Globus pallidus (tissue), 1 donor: ENCODE results near the gene DMRT1.

ENCODE experiments used
- DNase-seq: peaks from one replicate; pipeline ENCODE4 v3.0.0-alpha.2; 2015; ENCODE audit warnings: low spot score

Gene DMRT1

DNA sequence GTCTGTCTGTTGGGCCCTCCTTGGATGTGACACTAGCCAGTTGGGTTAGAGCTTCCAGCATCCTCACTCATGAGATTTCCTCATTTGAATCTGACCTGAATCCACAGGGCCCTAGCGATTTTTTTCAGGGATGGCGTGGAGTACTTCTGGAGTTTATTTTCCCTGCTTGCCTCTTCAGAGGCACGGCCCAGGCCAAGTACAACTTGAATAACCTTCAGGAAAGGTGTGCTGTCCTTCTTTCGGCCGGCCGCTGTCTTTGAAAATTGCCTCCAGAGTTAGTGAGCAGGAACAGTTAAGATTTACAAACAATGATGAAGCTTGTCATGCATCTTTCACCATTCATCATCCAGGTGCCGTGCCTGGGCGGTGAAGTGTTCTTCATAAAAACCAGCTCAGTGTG lies 85.5 kb downstream of the DMRT1 start:
- DNase-seq: no peak

DNA sequence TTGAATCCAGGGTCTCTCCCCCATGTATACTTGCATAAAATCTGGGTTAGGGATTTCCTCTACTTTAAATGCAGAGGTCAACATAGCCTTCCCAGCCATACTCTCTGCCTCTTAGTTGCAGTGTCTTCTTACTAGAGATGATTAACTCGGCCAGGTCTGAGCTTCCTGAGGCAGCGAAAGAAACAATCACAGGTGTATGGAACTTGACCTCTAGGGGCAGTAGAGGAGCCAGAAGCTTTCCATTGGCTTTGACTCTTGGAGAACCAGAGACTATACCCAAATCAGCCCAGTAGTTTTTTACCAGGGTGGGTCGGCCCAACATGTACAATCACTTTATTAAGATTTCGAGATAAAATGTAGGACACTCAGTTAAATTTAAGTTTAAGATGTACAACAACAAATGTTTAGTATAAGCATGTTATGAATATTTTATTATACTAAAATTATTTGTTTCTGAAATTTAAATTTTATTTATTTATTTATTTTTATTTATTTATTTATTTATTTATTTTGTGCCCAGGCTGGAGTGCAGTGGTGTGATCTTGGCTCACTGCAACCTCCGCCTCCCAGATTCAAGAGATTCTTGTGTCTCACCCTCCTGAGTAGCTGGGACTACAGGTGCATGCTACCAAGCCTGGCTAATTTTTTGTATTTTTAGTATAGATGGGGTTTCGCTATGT lies 87.0 kb downstream of the DMRT1 start:
- DNase-seq: no peak

DNA sequence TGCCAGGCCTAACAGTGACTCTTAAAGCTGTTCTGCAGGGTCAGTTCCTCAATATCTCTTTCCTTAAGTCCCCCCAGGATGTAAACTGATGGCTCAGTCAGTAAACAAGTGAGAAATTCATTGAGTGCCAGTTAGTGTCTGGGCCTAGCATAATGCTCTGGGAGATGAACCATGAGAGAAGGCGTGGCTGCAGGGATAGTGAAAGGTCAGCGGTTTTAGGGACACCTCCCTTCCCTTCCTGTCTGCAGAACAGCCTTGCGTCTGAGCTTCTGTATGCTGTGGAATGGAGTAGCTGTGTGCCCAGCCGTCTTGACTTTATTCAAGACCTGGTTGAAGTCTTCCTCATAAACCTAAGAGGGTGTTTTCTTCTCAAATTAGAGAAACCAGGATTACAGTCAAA lies 88.2 kb downstream of the DMRT1 start:
- DNase-seq: no peak

DNA sequence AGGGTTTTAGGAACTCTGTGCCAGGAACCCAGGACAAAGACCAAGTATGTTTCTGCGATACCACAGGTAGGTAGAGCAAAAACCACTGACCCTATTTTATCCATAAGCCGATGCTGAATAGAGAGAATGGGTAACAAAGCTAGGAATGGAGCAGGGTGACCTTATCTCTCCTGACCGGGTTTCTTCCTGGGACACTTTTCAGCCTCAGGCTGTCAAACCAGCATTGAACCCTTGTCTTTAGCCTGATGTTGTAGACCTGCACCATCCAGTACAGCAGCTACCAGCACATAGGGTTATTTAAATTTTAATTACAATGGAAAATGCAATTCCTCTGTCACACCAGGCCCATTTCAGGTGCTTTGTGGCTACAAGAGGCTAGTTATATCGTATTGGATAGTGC lies 91.9 kb downstream of the DMRT1 start:
- DNase-seq: no peak

DNA sequence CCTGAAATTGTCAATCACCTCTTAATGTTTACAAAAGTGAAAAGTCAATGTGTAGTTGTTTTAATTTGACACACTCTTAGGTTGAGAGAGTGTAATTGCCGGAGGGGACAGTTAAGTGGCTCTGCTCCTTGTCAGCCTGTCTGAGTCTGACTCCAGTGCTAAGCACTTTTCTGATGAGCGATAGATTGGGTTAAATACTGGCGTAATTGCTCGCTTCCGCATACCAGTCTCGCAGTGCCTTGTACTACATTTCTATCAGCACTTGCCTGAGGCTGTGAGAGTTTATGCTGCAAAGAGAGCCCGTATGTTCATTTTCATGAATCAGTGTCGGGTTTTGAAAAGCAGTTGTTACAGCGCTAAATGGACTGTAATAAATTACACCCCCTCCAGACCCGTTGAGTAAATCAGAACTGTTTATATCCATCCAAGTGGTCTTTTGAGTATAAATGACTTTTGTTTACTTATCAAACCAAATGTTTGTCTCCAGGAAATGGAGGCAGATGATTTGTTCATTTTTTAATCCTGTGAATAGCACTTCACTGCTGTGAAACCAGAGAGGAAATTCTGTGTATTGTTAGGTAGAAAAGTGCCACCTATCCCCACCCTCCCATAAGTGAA lies 94.0 kb downstream of the DMRT1 start:
- no peak for DNase-seq

DNA sequence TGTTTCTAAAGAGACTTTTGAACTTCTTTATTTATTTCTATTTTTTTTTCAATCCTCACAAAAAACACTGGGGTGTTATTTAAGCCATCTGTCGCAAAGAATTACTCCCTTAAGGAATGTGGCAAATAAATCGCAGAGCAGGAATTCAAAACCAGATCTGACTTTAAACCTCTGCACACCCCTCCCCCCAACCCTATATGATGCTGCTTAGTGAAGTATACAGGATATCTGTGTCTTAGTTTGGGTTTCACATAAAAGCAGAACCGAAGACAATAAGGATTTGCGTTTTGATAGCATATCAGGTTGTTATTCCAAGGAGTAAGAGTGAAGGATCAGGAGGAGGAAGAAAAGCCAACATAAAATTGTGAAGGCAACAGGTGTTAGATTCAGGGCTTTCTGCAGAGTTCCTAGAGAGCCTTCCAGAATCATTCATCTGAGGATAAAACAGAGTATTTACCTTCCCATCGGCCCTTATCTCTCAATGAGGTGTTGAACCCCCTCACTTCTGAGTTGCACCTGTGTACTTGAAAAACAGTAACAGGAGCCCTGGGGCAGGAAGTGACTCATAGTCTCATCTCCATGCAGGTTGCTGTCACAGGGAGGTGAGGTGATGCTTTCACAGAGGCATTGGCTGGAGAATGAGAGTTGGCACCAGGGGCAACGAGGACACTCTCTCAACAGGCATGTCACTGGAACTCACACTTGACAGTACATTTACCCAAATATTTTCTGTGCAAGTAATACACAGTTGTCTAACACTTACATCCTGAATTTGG lies 101.5 kb downstream of the DMRT1 start:
- no peak for DNase-seq

DNA sequence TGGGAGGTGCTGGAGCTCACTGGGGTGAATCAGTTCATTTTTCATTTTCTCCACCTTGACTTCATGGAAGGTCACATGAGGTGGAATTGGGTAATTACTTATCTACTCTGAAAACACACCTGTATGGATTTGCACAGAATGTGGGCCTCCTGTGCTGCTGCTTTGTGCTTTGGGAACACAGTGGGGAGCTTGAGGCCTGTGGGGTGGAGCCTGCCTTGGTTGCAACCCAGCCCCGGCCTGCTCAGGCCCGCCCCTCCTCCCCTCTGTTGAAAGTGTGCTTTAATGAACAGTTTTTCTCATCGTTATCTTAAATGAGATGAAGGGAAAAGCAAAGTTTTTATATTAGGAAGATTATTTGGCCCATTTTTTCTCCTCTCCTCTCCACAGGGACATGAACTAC lies 106.5 kb downstream of the DMRT1 start:
- no peak for DNase-seq

DNA sequence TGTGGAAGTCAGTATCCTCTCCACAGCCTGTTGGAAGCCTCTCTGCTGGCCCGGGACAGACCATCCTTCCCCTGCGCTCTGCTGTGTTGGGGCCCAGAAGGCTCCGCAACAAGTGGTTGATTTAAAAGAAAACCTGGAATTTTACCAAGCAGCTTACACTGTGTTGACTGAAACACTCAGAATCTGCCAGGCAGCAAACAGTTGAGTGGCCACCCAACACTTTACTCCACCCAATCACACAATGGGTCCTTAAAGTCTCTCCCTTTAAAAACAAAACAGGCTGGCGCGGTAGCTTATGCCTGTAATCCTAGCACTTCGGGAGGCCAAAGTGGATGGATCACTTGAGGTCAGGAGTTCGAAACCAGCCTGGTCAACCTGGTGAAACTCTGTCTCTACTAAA lies 107.0 kb downstream of the DMRT1 start:
- no peak for DNase-seq

DNA sequence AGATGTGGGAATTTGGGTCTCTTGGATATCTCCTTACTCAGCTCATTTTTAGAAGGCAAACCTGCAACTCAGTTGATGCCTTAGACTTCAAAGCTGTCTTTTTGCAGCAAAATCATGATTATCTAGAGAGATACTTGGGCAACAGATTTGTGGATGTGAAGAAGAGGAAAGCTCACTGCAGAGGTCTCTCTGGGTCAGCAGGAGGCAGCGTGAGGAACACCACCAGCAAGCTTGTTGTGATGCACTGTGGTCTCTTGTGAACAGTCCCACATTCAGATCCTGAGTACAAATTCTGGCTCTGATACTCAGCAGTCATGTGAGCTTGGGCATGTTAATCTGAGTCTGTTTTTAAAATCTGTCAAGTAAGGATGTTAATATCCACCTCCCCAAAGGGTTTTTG lies 108.6 kb downstream of the DMRT1 start:
- no peak for DNase-seq

DNA sequence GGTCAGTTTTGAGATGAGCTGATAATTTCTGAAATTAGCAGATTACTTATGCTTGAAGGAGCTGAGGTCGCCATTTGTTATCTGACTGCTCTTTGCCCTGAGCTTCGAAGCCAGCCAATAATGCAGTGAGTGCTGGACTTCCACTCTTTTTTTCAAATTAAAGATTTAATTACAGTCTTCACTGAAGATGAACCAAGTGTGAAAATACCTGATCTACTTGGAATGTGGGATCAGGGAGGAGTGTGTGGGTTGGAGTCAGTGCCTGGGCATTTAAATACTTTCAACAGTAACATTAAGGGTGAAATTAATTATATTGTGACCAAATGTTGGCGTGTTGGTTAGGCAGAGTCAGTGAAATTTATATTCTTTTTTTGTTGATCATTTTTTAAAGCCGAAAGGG lies 111.0 kb downstream of the DMRT1 start:
- no peak for DNase-seq

DNA sequence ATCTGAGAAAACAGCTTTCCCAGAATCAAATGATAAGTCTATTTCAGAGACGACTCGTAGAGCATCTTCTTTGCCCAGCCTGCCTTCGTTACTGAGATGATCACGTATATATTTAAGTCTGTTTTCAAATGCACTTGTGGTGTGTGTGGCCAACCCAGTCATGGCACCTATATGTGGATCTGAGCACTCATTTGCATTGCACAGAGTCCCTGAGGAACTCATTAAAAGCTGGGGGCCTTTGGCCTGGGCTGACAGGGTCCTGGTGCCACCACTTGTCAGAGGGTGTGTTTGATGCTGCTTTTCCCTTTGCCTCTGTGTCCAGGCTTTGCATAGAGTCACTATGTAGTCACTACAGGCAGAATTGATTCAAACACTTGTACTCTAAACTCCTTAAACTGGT lies 117.6 kb downstream of the DMRT1 start:
- DNase-seq: no peak

DNA sequence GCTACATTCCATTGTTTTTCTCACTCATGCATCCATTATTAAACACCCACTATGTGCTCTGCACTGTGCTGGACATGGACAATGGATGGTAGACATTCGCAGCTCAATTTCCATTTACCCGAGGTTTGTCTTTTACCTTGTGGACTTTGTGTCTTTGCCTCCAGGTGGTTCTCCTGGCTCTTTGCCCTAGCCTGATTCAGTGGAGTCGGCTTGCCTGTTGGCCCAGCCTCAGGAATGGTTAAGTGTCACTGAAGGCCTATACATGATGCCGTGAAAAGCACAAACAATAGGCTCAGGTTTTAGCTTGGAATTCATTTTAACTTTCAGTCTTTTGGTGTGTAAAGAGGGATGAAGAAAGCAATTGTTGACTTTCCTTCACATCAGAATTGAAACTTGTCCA lies 118.4 kb downstream of the DMRT1 start:
- DNase-seq: no peak

DNA sequence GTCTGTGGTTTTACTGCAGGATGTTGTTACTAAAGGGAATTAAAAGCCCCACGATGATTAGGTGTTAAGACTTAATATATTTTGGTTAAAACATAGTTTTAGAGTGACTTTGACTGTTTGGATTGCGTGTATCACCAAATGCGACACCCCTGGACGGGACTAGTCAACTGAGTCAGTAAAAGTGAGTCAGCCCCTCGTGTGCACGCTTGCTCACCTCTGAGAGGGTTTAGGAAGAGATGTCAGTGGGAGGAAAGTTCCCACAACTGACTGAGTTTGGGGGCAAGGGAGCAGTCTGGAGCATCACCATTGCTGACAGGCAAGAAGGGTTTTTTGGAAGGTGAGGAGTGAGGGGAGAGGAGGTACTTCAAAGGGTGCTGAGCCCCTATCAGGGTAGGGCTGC lies 120.5 kb downstream of the DMRT1 start:
- no peak for DNase-seq

DNA sequence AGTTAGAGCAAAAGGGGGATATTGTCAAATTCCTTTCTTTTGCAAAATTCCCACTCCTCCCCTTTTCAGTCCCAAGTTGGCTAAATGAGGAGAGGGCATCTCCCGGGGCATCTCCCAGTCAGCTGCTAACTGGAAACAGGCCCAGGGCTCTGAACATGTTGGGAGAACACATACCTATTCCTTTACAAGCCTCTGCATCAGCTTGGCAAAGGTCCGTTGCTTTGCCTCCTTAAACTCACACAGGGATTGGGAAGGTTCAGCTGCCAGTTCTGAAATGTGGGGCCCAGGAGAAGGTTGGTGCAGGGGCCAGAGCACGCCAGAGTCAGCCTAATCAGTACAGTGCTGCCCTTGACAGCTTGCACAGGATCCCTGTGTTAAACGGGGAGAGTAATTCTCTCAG lies 124.0 kb downstream of the DMRT1 start:
- no peak for DNase-seq

DNA sequence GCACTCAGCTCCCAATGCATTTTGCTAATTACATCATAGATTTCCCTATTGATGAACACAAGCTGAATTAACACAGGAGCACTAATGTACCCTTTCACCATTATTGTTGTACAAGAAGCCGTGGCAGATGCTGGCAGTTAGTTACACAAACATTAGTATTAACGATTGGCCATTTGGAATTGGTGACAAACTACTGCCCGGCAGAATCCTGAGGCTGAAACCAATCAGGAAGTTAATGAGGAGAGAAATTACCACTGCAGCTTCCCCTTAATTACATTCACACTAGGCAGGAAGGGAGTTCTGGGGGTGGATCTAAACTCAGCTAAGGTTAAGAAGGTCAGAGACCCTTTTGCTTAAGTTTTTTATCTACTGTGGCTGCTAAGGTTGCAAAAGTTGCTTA lies 125.4 kb downstream of the DMRT1 start:
- DNase-seq: no peak

DNA sequence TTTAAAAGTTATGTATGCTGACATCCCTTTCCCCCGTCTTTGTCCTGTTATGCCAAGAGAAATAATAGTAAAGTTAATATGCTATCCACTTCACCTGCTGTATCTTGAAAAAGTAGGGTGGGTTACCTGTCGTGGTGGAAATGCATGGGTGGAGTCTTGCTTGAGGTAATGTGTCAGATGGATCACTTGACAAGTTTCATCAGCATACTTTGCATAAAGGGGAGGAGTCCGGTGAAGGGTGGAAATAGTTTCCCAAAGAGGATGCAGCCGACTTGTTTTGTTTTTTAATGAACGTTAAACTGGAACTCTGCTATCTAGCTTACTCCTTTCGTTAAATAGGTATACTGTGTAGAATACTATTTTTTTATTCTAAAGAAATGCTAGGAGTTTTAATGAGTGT lies 125.9 kb downstream of the DMRT1 start:
- DNase-seq: no peak

DNA sequence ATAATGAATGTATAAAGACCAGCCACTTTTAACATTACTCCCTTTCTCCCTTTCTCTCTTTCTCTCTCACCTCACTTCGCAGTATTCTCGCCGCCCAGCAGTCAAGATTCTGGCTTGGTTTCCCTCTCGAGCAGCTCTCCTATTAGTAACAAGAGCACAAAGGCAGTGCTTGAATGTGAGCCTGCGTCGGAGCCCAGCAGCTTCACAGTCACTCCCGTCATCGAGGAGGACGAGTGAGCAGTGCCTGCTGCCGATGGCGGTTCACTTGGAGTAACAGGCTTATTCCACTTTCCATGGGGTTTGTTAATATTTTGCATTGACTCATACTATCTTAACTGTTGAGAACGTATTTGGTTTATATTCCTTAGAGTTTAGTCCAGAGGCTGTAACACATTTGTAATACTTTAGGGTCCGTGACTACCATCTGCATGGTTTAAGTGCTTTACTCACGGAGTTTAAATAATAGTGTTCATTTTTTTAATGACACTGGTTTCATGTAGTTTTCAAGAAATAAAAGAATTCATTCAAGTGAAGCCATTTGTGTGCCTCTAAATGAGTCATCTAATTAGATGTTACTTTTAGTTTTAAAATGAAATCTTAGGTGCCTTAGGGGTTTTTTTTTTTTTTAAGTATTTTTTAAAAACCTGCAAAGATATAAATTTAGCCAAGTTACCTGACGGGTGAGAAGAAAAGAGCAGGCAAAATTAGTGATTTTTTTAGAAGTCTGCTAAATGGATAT lies 126.6 kb downstream of the DMRT1 start:
- no peak for DNase-seq

DNA sequence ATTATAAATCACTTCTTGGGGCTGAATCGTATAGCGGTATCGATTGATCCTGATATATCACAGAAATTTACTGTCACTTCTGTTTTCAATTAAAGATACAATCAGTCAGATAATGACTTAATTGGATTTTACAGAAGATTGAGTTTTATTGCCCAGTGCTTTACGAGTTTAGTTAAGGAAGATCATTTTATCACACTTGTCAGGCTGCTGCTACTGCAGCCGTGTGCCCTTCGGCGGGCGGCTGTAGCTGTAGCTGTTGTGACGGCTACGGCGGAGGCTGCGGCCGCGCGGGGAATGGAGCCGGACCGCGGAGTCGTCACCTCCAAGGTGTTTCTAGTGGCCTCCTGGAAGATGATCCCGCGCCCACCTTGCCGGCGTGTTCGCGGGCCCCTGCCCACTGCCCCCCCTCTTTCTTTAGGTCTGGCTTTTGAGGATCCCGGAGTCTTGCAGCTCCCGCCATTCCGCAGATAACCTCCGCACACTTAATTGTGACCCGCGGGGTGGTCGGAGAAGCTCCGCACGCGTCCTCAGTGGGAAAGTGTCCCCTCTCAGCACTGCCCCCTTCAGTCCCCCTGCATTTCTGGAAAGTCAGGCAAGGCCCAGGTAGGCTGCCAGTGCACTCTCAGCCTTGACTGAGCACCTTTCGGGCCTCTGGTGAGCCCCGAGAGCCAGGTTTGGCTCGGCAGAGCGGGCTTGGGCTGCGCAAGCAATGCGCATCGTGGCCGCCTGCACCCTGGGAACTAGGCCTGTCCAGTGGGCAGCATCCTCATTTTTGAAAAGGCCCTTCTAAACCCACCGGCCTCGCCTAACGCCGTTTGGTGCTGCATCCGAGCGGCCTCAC lies 128.0 kb downstream of the DMRT1 start:
- no peak for DNase-seq

DNA sequence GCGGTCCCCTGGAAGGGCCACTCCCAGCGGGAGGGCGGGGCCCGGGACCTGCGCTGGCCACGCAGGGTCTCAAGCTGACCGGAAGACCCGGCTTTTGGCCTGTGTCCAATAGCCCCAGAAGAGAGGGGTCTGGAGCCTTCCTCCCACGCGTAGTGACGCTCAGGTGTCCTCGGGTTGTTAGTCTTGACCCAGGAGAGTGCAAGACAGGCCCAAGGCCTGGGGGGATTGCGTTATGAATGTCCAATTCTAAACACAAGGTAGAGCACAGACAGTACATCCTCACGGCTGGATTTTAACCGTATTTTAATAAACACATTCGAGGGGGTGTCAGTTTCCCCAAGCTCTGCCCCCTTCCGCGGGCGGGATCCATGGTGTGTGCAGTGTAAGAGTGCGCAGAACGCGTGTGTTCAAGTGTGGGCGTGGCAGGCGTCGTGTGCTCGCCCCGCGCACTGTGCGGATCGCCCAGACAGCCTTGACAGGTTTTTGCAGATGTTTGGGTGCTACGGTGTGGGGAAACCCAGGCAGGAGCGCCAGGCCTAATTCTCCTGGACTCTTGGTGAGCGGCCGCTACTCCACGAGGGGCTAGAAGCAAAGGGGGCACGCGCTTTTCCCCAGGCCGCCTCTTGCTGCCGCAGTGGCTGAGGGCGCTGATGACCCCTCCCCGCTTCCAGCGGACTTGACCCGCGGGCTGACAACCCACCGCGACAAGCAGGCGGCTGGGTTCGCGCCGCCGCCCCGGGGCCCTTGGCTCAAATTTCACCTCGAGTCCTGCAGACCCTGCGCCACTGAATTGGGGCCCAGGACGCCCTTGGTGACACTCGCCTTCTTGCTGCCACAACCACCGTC lies 128.9 kb downstream of the DMRT1 start:
- DNase-seq: no peak

DNA sequence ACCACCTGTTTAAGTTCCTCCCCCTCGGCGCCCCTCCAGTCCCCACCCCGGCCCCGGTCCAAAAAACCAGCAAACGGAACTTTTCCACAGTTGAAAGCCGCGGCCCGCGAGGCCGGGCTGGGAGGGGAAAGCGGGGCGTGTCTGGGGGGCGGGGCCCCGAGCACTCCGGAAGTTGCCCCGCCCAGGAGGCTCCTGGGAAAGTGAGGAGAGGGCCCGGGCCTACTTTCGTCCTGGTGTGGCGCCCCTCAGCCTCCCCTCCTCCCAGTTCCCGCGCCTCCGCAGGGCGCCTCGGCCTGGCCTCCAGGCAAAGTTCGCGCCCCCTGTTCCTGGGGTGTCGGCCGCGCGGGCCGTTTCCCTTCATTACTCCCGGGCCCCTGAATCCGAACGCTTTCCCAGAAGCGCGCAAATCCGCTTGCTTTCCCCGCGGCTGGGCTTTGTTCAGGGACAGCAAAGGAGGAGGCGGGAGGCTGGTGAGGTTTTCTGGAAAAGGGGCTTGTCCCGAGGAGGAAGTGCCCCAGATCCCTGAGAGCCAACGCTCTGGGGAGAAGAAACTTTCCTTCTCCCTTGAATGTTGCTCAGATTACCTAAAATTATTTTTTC lies 130.5 kb downstream of the DMRT1 start:
- no peak for DNase-seq
